ENCODE data around the gene DIP2C.
A peak's percentile ranks its signal among the peaks of the same experiment; 100 is the strongest.
"Not testable (repeated sequence)": the region's sequence is repeated elsewhere in the genome, so short reads cannot be mapped to it uniquely, and the experiment has no call there.

The DIP2C gene

DNA sequence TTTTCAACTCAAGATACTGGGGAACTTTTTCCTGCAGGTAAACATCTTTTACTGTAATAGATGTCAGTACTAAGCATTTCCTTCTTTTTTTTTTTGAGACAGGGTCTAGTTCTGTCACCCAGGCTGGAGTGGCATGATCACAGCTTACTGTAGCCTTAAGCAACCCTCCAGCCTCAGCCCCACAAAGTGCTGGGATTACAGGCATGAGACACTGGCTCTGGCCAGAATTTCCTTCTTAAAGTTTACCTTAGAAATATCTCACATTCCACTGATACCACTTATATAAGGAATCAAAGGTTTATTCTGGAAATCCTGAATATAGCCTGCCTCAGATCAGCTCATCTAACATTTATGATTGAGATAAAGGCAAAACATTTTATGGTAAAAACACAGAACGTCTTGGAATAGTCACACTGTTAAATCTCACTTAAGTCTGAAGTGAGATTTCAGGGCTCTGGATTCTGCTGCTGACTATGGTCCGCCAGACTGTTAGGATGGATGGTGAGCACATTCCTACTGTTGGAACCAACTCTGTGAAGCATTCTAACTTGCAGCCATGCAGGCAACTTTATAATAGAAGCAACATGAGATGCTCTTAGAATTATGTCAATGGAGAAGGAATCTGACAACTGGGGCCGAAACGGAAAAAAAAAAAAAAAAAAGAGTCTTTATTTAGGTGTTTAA is 402.3 kb downstream of the DIP2C start:
- peak; percentile 48 for DNase-seq

DNA sequence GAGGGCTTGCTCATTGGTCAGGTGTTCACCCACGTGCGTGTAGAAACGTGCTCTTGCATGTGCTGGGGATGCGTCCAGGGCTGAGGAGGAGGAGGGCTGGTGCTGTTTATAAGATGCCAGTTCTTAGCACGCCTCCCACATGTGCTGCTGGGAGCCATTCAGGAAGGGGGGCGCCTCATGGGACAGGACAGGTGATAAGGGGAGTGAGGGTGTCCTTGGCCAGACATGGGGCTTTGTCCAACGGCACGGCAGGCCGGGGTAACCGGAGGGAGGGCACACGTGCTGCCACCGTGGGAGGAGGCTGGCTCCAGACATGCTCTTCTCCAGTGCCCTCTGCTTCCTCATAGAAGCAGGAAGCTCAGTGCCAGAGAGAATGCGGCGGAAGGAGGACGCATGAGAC is 404.3 kb downstream of the DIP2C start:
- no peak for DNase-seq

DNA sequence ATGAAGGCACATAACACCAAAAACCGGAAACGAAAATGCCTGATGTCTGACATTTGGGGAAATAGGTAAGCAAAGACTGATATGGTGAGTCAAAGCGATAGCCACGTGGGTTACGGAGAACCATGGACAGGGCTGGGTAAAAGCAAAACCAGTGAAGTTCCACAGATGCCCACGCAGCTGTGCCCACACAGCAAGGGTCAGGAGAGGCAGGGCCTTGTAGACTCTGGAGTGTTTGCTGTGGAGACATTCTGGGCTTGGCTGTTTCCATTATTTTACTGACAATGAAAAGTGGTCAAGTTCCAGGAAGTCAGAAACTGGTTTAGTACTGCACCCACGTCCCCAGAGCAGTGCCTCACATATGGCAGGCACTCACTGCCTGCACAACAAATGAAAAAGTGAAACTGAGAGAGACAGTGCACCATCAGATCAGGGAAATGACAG is 405.5 kb downstream of the DIP2C start:
- no peak for DNase-seq

DNA sequence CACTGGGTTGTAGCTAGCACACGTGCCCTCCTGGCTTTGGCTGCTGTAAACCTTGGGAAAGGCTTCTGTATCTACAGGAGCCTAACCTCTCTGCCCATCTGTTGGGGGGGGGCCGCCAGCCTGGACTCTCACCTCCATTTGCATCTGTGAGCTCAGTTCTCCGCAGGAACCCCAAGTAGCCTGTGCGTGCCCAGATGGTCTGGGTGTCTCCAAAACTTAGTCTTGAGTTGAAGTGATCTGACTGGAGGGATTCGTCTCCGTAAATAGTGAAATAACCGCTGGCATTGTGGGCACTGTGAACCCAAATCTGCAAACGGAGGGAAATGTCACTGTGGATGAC is 406.4 kb downstream of the DIP2C start:
- DNase-seq = no peak

DNA sequence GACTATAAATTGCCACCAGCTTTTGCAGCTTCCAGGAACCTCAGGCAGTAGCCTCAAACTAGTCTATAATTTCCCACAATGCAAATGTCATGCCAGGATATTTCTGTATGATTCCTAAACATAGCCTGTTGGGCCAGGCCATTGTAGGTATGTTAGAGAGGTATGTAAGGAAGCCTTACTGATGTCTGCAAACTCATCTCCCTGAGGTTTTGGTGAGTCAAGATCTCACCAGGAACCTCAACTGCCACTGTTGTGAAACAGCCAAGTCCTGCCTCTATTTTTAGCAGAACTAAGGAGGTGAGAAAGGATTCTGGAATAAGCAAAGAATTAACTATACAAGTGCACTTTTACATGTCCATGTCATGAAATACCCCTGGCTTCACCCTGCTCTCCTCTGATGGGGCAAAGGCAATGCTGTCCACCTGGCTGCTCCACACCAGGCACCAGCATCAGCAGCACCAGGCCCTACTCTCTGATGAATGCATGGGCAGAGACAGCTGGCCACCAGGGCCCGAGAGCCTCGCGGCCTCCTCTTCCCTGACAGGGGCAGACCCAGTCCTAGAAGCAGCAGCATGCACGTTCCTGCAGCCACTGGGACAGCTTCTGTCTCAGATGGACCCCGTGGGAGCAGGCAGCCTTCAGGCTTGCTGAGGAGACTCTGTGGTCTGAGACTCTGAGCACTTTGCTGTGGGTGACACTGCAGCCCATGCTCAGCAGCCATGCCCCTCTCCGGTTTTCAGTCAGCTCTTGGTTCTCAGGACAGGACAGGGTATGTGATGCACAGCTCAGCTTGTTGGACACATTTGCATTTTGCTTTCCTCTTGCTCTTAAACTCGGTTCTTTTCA is 407.0 kb downstream of the DIP2C start:
- DNase-seq = peak; percentile 80

DNA sequence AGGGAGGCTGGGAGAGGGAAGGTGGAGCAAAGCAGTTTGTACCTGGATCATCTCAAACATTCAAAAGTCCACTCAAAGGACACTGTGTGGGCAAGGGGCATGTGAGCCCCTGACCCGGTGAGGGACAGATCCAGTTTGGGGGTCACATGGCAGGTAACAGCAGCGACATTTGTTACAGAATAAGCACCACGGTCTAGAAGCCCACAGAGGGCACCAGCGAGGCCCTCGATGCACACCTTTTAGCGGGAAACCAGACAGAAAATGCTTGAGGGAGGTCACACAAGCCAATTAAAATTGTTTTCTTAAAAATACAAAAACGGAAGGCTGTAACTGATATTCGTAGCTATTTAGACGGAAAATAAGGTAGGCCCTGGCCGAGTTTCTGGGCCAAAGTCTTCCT is 409.8 kb downstream of the DIP2C start:
- no peak for DNase-seq

DNA sequence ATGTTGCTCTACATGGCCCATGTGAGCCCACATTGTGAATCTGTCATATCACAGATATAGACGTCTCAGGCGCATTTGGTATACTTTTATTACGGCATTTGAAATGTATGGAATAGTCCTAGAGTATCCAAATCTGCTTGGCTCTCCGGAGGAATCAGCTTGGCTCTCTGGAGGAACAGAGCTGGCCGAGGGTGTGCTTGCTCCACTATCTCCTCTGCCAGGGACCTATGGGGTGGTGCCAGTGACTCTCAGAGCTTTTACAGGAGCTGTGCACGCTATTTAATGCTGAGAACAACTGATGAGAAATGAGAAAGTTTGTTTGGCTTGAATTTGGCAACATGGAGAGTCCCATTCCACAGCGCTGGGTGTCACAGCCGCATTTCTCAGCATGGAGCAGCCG is 410.2 kb downstream of the DIP2C start:
- no peak for DNase-seq

DNA sequence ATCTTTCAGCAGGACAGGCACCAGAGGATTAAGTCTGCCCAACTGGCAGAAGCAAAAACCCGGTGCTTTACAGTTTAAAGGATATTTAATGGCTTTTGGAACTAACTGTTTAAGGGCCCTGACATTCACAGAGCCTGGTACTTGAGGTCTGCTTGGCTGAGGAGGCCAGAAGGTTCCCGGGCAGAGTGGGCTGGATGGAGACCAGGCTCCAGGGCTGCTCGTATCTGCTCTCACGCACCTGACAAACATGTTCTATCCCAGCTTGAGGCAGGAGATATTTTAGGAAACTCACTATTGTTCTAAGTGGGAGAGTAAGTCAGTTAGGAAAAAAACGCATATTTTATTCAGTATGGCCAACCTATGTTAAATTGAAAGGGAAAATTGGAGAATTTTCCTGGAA is 410.8 kb downstream of the DIP2C start:
- DNase-seq = no peak

DNA sequence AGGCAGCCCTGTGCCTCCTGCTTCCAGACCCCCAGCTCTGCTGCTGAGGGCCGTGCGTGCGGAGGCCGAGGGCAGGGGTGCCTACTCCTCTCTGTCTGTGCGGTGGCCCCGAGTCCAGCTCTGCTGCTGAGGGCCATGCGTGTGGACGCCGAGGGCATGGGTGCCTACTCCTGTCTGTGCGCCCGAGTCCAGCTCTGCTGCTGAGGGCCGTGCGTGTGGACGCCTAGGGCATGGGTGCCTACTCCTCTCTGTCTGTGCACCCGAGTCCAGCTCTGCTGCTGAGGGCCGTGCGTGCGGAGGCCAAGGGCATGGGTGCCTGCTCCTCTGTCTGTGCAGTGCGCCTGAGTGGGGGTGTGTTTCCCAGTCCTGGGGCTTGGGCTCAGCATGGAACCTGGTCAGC is 411.5 kb downstream of the DIP2C start:
- no peak for DNase-seq

DNA sequence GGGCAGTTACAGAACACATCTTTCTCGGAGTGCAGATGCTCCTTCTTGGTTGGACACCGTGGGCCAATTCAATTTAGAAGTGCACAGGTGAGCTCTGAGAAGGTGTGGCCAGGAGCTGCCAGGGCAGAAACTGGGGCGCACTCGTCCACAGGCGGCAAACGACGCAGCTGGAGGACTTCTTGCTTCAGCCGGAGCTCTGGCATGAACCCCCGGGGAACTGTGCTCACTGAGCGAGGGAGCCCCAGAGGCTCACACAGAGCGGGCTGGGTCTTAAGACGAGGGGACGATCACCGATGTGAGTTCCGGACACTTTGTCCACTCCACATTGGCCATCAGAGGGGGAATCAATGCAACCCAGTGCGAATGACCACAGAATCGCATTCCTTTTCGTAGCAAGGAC is 413.8 kb downstream of the DIP2C start:
- no peak for DNase-seq

DNA sequence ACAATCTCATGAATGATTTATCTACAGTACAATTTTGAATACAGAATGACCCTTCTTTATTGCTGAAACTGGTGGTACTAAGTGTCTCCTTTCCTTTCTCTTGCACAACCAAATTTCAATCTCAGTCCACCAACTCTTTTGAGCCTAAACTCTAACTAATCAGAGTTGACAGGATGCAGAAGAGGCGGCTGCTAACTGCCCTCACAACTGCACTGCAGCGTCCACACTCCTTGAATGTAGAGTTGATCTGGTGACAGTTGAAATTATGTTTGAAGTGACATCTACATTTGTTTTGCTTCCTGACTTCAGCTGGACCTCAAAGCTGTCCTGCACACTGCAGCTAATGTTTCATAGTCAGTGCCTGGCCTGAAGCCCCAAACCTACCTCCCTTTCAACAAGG is 414.6 kb downstream of the DIP2C start:
- DNase-seq = no peak

DNA sequence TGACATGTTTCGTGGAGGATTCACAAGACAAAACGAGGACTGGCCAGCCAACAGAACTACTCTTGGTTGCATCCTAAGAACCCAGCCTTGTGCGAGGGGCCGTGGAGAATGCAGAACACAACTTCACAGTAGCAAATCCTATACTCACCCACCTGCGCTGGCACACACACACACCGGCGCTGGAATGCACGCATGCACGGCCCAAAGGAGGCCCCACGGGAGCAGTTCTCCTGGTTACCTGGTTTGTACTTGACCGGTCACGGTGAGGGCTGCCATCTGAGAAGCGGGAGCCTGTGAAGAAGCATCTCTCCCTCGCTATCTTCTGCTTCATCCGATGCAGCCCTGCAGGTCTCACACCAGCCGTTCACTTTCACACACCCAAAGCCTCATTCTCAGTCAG is 416.4 kb downstream of the DIP2C start:
- no peak for DNase-seq

DNA sequence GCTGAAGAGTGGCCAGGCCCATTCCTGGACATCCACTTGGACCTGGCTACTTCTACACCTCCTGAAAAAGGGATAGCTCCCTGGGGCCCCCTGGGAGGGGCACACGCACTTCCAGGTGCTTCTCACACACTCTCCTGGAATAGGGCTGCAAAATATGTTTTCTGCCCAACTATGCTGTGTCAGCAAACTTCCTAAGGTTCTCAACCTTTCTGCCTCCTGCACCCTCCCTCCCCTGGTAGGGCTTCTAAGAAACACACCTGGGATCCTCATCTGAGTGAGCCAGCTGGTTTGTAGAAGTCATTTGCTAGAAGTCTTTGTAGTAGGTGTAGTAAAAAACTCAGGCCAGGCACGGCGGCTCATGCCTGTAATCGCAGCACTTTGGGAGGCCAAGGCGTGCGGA is 417.7 kb downstream of the DIP2C start:
- DNase-seq = no peak

DNA sequence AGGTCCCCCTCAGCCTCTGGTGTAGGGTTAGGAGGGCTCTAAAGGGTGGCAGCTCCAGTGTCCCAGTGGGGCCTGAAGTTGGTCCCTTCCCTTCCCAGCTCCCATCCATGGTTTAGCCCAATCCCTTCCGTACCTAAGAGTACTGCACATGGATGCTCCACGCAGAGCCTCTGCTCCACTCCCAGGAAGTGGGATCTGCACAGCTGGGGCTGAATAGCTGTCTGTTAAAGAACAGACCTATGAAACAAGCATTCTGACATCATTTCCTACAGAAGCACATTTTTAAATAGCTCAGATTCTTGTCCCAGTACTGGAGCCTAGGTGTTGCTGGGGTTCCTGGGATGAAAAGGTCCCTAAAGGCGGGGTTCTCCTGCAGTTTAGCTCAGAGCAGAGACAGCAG is 418.3 kb downstream of the DIP2C start:
- peak; percentile 9 for DNase-seq

DNA sequence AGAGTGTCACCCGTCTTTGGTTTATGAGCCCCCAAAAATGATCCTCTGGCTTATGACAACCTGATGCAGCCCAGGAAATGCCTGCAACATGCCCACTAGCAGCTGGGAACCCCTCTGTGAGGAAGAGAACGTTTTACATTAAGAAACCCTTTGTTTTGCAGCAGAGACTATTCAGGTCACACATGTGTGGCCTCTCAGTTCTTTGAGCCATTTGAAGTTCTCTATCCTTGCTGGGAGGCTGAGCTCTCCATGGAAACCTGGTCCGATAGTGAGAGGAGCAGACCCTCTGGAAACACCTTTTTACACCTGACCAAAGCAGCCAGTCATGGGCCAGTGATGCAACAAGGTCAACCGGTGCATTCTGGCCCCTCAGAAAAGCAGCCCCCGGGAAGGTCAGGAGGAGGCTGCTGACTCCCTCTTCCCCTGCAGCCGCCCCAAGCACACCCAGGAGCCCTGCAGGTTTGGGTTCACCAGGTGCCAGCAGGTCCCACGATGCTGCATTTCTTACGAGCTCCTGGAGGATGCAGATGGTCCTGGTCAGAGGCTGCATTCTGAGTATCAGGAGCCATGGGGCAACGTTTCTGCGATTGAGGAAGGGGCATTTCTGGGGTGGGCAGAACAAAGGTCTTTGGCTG is 419.9 kb downstream of the DIP2C start:
- DNase-seq = no peak

DNA sequence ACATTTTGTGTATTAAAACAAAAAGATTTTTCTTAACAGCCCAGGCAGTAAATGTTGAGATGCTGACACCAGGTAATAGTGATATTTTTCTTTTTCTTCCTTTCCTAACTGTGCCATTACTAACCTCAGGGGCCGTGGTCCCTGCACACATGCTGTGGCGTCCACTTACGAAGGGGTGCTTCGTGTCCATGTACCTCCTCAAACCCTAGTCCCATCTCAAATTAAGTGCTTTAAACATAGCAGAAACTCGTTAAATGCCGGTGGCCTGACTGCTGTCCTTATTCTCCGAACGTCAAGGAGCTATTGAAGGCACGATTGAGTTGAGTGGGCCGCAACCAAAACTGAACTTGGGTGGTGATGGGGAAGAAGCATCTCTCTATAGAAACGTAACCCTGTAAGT is 421.8 kb downstream of the DIP2C start:
- no peak for DNase-seq

DNA sequence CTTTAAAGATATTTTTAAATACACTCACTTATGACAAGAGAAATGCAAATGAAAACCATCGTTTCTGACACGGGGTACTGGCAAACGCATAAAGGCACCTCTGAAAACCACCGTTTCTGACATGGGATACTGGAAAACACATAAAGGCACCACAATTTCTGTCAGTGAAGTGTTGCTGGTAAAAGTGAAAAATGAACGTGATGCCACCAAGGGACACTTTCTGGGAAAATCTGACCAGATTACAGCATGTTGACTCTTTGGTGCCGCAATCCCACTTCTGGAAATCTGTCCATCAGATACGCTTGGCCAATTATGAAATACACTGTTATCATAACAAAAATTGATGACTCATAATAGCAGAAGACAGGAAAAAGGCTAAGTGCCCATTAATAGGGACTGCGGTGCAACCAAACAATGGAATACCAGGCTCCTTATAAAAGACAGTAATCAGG is 422.5 kb downstream of the DIP2C start:
- DNase-seq = no peak

DNA sequence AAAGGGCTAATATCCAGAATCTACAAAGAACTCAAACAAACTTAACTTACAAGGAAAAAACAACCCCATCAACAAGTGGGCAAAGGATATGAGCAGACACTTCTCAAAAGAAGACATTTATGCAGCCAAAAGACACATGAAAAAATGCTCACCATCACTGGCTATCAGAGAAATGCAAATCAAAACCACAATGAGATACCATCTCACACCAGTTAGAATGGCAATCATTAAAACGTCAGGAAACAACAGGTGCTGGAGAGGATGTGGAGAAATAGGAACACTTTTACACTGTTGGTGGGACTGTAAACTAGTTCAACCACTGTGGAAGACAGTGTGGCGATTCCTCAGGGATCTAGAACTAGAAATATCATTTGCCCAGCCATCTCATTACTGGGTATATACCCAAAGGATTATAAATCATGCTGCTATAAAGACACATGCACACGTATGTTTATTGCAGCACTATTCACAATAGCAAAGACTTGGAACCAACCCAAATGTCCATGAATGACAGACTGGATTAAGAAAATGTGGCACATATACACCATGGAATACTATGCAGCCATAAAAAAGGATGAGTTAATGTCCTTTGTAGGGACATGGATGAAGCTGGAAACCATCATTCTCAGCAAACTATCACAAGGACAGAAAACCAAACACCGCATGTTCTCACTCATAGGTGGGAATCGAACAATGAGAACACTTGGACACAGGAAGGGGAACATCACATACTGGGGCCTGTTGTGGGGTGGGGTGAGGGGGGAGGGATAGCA is 423.5 kb downstream of the DIP2C start:
- DNase-seq = not testable (repeated sequence)

DNA sequence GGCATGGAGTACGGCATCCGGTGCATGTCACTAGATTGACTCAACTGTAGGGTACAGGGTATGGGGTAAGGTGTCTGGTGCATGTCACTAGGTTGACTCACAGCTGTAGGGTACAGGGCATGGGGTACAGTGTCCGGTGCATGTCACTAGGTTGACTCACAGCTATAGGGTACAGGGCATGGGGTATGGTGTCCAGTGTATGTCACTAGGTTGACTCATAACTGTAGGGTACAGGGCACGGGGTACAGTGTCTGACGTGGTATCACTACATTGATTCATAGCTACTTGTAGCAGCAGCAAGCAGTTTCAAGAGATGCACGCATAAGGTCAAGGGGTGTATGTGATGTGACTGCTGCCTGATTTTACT is 424.4 kb downstream of the DIP2C start:
- DNase-seq = not testable (repeated sequence)

DNA sequence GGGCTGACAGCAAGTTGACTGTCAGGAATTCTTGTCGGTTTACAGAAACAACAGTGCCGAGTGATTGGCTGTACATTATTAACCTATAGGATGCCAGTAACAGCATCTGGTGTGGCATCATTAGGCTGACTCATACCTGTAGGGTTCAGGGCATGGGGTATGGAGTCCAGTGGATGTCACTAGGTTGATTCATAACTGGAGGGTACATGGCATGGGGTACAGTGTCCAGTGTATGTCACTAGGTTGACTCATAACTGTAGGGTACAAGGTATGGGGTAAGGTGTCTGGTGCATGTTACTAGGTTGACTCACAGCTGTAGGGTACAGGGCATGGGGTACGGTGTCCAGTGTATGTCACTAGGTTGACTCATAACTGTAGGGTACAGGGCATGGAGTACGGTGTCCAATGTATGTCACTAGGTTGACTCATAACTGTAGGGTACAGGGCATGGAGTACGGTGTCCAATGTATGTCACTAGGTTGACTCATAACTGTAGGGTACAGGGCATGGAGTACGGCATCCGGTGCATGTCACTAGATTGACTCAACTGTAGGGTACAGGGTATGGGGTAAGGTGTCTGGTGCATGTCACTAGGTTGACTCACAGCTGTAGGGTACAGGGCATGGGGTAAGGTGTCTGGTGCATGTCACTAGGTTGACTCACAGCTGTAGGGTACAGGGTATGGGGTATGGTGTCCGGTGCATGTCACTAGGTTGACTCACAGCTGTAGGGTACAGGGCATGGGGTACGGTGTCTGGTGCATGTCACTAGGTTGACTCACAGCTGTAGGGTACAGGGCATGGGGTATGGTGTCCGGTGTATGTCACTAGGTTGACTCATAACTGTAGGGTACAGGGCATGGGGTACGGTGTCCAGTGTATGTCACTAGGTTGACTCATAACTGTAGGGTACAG is 425.1 kb downstream of the DIP2C start:
- DNase-seq = not testable (repeated sequence)

DNA sequence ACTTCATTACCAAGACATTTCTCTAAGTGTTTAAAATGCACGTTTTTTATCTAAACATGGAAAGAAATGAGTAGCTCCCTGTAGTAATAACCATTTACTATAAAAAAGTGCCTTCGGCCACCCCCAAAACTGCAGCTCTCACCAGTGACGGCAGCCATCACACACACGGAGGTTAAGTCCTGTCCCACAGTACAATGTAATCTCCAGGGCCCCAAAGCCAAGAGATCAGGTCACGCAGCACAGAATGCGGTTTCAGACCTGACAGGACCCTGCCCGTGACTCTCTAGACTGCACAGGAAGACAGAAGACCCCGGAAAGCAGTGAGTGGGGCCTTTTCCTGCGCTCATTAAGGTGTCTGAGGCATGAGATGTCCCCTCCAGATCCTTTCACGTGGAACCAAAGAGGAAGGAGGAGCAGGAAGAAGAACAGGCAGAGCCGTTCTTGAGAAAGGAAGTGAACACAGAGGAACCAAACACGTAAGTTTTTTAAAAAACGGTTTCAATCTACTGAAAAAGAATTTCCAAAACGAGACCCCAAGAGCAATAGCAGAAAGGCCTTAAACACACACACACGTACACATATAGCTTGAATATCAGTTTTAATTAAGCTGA is 428.5 kb downstream of the DIP2C start:
- DNase-seq = no peak
